Neural cell (in vitro differentiated cells): ENCODE measurements around the gene TMEM30A.

Experiments
- CTCF ChIP-seq: fragments of 450-650 bp; IDR thresholded peaks from 2 replicates; pipeline ENCODE4 v1.5.1; 2014; ENCODE audit warnings: antibody characterized with exemption, mild to moderate bottlenecking, moderate library complexity; ENCODE audit not compliant: poor library complexity, severe bottlenecking
- EP300 ChIP-seq: fragments of 450-650 bp; conservative IDR thresholded peaks from 2 replicates; pipeline ENCODE4 v1.6.1; 2014; ENCODE audit warnings: antibody characterized with exemption, mild to moderate bottlenecking, moderate library complexity; ENCODE audit not compliant: poor library complexity, severe bottlenecking
- EZH2 ChIP-seq: fragments of 200-600, 300-800 bp; shearing (Covaris generic), sonication (generic); IDR thresholded peaks from 2 replicates; pipeline ENCODE4 v1.6.1; 2014; ENCODE audit warnings: antibody characterized with exemption, low read length, borderline replicate concordance, mild to moderate bottlenecking; ENCODE audit not compliant: insufficient read depth, poor library complexity, severe bottlenecking
- MXI1 ChIP-seq: fragments of 450-650 bp; conservative IDR thresholded peaks from 2 replicates; pipeline ENCODE4 v1.6.1; 2014; ENCODE audit warnings: antibody characterized with exemption, mild to moderate bottlenecking; ENCODE audit not compliant: poor library complexity, severe bottlenecking
- POLR2AphosphoS5 ChIP-seq: IDR thresholded peaks from 2 replicates; pipeline ENCODE4 v1.6.1; 2012
- RAD21 ChIP-seq: fragments of 450-650 bp; conservative IDR thresholded peaks from 2 replicates; pipeline ENCODE4 v1.6.1; 2014; ENCODE audit warnings: antibody characterized with exemption, mild to moderate bottlenecking, moderate library complexity
- TAF1 ChIP-seq: IDR thresholded peaks from 2 replicates; pipeline ENCODE4 v1.6.1; 2012; ENCODE audit warnings: low read depth
- TF ChIP-seq, protein P1 (sequence below): IDR thresholded peaks from 2 replicates; pipeline ENCODE4 v1.6.1; 2012; ENCODE audit warnings: borderline replicate concordance

DNA sequence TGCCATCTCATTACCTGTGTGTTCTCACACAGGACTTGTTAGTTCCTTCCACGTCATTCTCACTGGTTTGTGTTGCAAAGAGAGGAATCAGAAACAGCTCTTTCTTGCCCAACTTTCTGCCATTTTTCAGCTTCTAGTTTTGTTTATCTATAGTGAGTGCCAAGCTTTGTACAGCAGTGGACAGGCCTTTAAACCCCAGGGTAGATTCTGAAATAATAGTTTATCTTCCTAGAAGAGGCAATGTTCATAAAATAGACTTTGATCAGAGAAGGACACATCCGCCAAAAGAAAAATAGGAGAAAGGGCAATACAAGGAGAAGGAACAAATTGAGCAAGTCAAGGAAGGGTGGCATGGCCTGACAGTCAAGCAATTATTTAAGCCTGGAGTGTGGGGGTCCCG, 17.7 kb upstream of the TMEM30A start:
- TF ChIP-seq CTCF: no peak
- TF ChIP-seq EP300: no peak
- TF ChIP-seq EZH2: no peak
- TF ChIP-seq, protein P1, sequence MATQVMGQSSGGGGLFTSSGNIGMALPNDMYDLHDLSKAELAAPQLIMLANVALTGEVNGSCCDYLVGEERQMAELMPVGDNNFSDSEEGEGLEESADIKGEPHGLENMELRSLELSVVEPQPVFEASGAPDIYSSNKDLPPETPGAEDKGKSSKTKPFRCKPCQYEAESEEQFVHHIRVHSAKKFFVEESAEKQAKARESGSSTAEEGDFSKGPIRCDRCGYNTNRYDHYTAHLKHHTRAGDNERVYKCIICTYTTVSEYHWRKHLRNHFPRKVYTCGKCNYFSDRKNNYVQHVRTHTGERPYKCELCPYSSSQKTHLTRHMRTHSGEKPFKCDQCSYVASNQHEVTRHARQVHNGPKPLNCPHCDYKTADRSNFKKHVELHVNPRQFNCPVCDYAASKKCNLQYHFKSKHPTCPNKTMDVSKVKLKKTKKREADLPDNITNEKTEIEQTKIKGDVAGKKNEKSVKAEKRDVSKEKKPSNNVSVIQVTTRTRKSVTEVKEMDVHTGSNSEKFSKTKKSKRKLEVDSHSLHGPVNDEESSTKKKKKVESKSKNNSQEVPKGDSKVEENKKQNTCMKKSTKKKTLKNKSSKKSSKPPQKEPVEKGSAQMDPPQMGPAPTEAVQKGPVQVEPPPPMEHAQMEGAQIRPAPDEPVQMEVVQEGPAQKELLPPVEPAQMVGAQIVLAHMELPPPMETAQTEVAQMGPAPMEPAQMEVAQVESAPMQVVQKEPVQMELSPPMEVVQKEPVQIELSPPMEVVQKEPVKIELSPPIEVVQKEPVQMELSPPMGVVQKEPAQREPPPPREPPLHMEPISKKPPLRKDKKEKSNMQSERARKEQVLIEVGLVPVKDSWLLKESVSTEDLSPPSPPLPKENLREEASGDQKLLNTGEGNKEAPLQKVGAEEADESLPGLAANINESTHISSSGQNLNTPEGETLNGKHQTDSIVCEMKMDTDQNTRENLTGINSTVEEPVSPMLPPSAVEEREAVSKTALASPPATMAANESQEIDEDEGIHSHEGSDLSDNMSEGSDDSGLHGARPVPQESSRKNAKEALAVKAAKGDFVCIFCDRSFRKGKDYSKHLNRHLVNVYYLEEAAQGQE: no peak
- TF ChIP-seq POLR2AphosphoS5: no peak
- TF ChIP-seq MXI1: no peak
- no peak for TF ChIP-seq TAF1
- no peak for TF ChIP-seq RAD21
